ENCODE measurements around the gene TNS3. TPM values are rescaled to one million over a fixed set of nuclear protein-coding genes. Genes with fewer than 3 reads are reported as not detected.

Gene TNS3
- total and polyA plus RNA-seq, 2 of the 13 experiments (the other 11 are each of a cell fraction or from before 2014, with no cell fraction given) = 52.9 to 55.7 TPM

- POLR2A ChIA-PET = no interaction called here
- intact Hi-C loops (cut with micrococcal nuclease; ENCODE audit: unreplicated experiment) (no loop called here), in situ Hi-C loops (cut with HindIII; ENCODE audit: extremely low pct_ligation_motif_present, low pct_unique_long_range_greater_than_20kb) (no loop called here)
- H3K4me1 ChIP-seq (ENCODE audit: insufficient read depth, low read length) = peaks cover 10% of the 10 kb centered on the region; the same call in 1 of the 2 replicates
- no TSS peak for BruUV-seq (replicated peaks)
- no peaks in the 10 kb centered on the region for H3K9me3 ChIP-seq (ENCODE audit: low read length)
- H3K79me2 ChIP-seq (ENCODE audit: insufficient read depth, low read length) = no peaks in the 10 kb centered on the region
- peaks cover 53 to 86% of the 10 kb centered on the region in 2 experiments for H3K36me3 ChIP-seq (replicated peaks in 1 of 2; ENCODE audit: control insufficient read depth in 1 of 2, insufficient read depth in 2 of 2, low read length in 2 of 2)
- no peak overlapping the region for H3K9ac ChIP-seq (ENCODE audit: insufficient read depth, low read depth, low read length)
- TF ChIP-seq HOXA3 (CRISPR knock-in tag; IDR thresholded peaks at IDR 0.05) (no peak), GFI1 (CRISPR knock-in tag; IDR thresholded peaks at IDR 0.05; ENCODE audit: borderline replicate concordance) (no peak), ZNF740 (CRISPR knock-in tag; IDR thresholded peaks at IDR 0.05) (no peak), MATR3 (CRISPR knock-in tag; IDR thresholded peaks at IDR 0.05) (no peak)
- ATAC-seq (no peak), DNase-seq (ENCODE audit: low spot score) (no peak), FAIRE-seq (no peak)
- no peak overlapping the region for H3K27ac ChIP-seq (ENCODE audit: extremely low read length, insufficient read depth, low read length)
- peaks cover 7% of the 10 kb centered on the region for H4K20me1 ChIP-seq (ENCODE audit: insufficient read depth, low read length)
- no peak overlapping the region for H3K4me3 ChIP-seq (replicated peaks in 1 of 3; ENCODE audit: insufficient read depth in 1 of 3, low read depth in 2 of 3, low read length in 3 of 3)
- CTCF ChIA-PET (ENCODE audit: low intra/inter-chr PET ratio, low total read pairs) = no interaction called here
- H3K27me3 ChIP-seq (ENCODE audit: control insufficient read depth in 1 of 2, insufficient read depth in 2 of 2, low read length in 2 of 2) = no peaks in the 10 kb centered on the region
- H3K4me2 ChIP-seq (ENCODE audit: low read depth, low read length) = no peak overlapping the region
- H2AFZ ChIP-seq (ENCODE audit: low read length) = no peak overlapping the region
- 97% methylated on average over 8 of the region's 8 CpGs for WGBS (ENCODE audit: low lambda C conversion rate)
These were observed 249.0 kb downstream of the TNS3 start for GRCh38 chr7:47332681-47333553.

GRCh38 chr7:47332213-47332612 is 249.7 kb downstream of the TNS3 start:
- CTCF ChIA-PET (ENCODE audit: low intra/inter-chr PET ratio, low total read pairs) = no interaction called here
- DNase-seq (ENCODE audit: low spot score) = no peak
- H3K79me2 ChIP-seq (ENCODE audit: insufficient read depth, low read length) = no peaks in the 10 kb centered on the region
- peaks cover 9% of the 10 kb centered on the region for H4K20me1 ChIP-seq (ENCODE audit: insufficient read depth, low read length)
- H3K36me3 ChIP-seq (replicated peaks in 1 of 2; ENCODE audit: control insufficient read depth in 1 of 2, insufficient read depth in 2 of 2, low read length in 2 of 2) = peaks cover 51 to 85% of the 10 kb centered on the region in 2 experiments
- H3K9me3 ChIP-seq (ENCODE audit: low read length) = no peaks in the 10 kb centered on the region
- H3K9ac ChIP-seq (ENCODE audit: insufficient read depth, low read depth, low read length) = no peak overlapping the region
- no peak for FAIRE-seq
- in situ Hi-C loops (cut with HindIII; ENCODE audit: extremely low pct_ligation_motif_present, low pct_unique_long_range_greater_than_20kb) = no loop called here
- H3K4me2 ChIP-seq (ENCODE audit: low read depth, low read length) = no peak overlapping the region
- TF ChIP-seq MTA1 (CRISPR knock-in tag; IDR thresholded peaks at IDR 0.05; ENCODE audit: borderline replicate concordance) (no peak), KDM5B (CRISPR knock-in tag; IDR thresholded peaks at IDR 0.05; ENCODE audit: borderline replicate concordance) (no peak), HNRNPH1 (optimal IDR thresholded peaks at IDR 0.05; ENCODE audit: low read depth, low read length) (no peak), ZFP82 (CRISPR knock-in tag; IDR thresholded peaks at IDR 0.05; ENCODE audit: borderline replicate concordance) (no peak), FOXM1 (CRISPR knock-in tag; IDR thresholded peaks at IDR 0.05) (no peak), ZNF382 (CRISPR knock-in tag; IDR thresholded peaks at IDR 0.05; ENCODE audit: borderline replicate concordance) (no peak), NCOA2 (CRISPR knock-in tag; IDR thresholded peaks at IDR 0.05) (no peak), ZNF703 (CRISPR knock-in tag; IDR thresholded peaks at IDR 0.05; ENCODE audit: borderline replicate concordance) (no peak), ZNF10 (CRISPR knock-in tag; IDR thresholded peaks at IDR 0.05; ENCODE audit: borderline replicate concordance, low read depth) (no peak), HMGA1 (CRISPR knock-in tag; conservative IDR thresholded peaks at IDR 0.05) (no peak)
- TF ChIP-seq, protein P1, sequence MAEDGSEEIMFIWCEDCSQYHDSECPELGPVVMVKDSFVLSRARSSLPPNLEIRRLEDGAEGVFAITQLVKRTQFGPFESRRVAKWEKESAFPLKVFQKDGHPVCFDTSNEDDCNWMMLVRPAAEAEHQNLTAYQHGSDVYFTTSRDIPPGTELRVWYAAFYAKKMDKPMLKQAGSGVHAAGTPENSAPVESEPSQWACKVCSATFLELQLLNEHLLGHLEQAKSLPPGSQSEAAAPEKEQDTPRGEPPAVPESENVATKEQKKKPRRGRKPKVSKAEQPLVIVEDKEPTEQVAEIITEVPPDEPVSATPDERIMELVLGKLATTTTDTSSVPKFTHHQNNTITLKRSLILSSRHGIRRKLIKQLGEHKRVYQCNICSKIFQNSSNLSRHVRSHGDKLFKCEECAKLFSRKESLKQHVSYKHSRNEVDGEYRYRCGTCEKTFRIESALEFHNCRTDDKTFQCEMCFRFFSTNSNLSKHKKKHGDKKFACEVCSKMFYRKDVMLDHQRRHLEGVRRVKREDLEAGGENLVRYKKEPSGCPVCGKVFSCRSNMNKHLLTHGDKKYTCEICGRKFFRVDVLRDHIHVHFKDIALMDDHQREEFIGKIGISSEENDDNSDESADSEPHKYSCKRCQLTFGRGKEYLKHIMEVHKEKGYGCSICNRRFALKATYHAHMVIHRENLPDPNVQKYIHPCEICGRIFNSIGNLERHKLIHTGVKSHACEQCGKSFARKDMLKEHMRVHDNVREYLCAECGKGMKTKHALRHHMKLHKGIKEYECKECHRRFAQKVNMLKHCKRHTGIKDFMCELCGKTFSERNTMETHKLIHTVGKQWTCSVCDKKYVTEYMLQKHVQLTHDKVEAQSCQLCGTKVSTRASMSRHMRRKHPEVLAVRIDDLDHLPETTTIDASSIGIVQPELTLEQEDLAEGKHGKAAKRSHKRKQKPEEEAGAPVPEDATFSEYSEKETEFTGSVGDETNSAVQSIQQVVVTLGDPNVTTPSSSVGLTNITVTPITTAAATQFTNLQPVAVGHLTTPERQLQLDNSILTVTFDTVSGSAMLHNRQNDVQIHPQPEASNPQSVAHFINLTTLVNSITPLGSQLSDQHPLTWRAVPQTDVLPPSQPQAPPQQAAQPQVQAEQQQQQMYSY (CRISPR knock-in tag; IDR thresholded peaks at IDR 0.05) = no peak
- 73% methylated on average over 7 of the region's 8 CpGs for WGBS (ENCODE audit: low lambda C conversion rate)
- BruUV-seq (replicated peaks) = no TSS peak
- H3K4me3 ChIP-seq (replicated peaks in 1 of 3; ENCODE audit: insufficient read depth in 1 of 3, low read depth in 2 of 3, low read length in 3 of 3) = no peak overlapping the region
- H3K27me3 ChIP-seq (ENCODE audit: control insufficient read depth in 1 of 2, insufficient read depth in 2 of 2, low read length in 2 of 2) = no peaks in the 10 kb centered on the region
- POLR2A ChIA-PET = no interaction called here
- intact Hi-C loops (cut with micrococcal nuclease; ENCODE audit: unreplicated experiment) = no loop called here
- no peak overlapping the region for H2AFZ ChIP-seq (ENCODE audit: low read length)
- H3K27ac ChIP-seq (ENCODE audit: extremely low read length, insufficient read depth, low read length) = no peak overlapping the region
- H3K4me1 ChIP-seq (ENCODE audit: insufficient read depth, low read length) = peaks cover 10% of the 10 kb centered on the region; the same call in 1 of the 2 replicates
- ATAC-seq = no peak

All from HepG2 (cell line).